Activated CD4-positive, alpha-beta T cell treated with anti-CD3 and anti-CD28 coated beads, Interleukin-2, amount 50 U/mL, for 24 hours (primary cell): ENCODE data around the gene SLC23A3.
"Not testable (repeated sequence)": the region's sequence is repeated elsewhere in the genome, so short reads cannot be mapped to it uniquely, and the experiment has no call there.

Source experiments
- DNase-seq, 2 donors: peaks; one replicate each; pipeline ENCODE4 v3.0.0-alpha.2; 2020; ENCODE audit warnings: low read depth in 1 of 2, low spot score in 1 of 2

Gene SLC23A3

DNA sequence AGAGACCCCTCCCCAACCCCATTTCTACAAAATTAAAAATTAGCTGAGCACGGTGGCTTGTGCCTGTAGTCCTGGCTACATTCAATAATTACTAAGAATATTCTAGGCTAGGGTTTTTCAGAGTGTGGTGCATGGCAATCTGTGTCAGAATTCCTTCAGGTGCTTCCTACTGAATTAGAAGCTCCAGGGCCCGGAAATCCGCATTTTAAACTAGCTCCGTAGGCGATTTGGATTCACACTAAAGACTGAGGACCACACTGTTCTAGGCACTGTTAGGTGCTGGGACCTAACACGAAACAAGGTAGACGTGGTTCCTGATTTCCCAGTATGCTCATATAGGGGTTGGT, 36.1 kb upstream of the SLC23A3 start:
- DNase-seq = no peak

DNA sequence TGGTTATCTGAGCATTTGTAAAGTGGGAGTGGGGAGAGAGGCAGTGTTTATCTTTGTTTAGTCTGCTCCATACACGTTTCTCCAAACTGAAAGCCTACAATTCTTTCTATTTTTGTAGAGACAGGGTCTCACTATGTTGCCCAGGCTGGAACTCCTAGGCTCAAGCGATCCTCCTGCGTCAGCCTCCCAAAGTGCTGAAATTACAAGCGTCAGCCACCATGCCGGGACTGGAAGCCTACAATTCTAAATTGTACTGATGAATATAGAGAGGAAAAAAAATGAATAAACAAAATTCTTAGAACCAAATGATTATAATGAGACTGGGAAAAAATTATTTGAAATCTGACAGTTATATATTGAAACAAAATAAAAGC, 35.3 kb upstream of the SLC23A3 start:
- no peak for DNase-seq

DNA sequence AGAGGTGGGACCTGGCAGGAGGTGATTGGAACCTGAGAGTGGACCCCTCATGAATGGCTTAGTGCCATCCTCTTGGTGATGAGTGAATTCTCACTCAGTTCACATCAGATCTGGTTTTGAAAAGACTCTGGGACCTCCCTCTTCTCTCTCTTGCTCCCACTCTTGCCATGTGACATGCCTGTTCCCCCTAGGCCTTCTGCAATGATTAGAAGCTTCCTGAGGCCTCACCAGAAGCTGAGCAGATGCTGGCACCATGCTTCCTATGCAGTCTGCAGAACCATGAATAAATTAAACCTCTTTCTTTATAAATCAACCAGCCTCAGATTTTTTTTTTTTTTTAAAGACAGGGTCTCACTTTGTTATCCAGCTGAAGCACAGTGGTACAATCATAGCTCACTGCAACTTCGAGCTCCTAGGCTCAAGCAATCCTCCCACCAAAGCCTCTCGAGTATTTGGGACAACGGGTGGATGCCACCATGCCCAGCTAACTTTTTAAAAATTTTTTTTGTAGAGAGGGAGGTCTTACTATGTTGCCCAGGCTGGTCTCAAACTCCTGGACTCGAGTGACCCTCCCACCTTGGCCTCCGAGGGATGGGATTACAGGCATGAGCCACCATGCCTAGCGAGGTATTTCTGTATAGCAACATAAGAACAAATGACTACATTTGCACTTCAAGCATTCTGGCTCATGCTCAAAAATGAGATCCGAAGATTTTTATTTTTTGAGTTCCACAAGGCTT, 34.8 kb upstream of the SLC23A3 start:
- no peak for DNase-seq

DNA sequence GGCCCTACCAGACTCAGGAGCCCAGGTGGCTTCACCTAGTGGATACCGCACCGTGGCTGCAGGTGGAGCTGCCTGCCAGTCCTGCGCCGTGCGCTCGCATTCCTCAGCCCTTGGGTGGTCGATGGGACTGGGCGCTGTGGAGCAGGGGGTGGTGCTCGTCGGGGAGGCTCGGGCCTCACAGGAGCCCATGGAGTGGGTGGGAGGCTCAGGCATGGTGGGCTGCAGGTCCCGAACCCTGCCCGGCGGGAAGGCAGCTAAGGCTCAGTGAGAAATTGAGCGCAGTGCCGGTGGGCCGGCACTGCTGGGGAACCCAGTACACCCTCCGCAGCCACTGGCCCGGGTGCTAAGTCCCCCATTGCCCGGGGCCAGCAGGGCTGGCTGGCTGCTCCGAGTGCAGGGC, 31.5 kb upstream of the SLC23A3 start:
- DNase-seq = not testable (repeated sequence)

DNA sequence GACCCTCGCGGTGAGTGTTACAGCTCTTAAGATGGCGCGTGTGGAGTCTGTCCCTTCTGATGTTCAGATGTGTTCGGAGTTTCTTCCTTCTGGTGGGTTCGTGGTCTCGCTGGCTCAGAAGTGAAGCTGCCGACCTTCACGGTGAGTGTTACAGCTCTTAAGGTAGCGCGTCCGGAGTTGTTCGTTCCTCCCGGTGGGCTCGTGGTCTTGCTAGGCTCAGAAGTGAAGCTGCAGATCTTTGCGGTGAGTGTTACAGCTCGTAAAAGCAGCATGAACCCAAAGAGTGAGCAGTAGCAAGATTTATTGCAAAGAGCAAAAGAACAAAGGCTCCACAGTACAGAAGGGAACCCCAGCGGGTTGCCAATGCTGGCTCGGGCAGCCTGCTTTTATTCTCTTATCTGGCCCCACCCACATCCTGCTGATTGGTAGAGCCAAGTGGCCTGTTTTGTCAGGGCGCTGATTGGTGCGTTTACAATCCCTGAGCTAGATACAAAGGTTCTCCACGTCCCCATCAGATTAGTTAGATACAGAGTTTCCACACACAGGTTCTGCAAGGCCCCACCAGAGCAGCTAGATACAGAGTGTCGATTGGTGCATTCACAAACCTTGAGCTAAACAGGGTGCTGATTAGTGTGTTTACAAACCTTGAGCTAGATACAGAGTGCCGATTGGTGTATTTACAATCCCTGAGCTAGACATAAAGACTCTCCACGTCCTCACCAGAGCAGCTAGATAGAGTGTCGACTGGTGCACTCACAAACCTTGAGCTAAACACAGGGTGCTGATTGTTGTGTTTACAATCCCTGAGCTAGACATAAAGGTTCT, 30.9 kb upstream of the SLC23A3 start:
- DNase-seq = not testable (repeated sequence)

DNA sequence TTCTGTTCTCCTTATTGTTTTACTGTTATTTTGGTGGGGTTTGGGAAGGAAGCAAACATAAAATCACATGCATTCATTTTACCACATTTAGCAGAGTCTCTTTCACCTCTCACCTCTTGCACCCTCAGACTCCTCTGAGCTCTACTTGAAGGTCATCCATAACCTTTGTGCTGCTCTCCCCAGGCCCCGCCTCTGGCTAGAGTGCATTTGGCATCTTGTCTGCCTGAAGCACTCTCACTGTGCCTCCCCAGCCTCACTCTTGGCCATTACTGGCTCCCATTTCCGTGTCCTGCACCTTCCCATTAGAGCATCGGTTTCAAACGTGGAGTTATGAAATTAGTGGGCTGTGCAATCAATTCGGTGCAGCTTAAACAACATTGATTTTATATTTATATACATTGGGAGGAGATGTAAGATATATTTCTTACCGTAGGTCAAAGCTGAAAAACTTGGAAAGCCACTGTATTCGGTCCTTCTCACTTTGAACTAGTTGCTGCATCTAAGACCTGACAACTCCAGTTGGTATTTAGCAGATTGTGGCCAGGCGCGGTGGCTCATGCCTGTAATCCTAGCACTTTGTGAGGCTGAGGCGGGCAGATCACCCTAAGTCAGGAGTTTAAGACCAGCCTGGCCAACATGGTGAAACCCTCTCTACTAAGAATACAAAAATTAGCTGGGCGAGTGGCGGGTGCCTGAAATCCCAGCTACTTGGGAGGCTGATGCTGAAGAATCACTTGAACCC, 29.8 kb upstream of the SLC23A3 start:
- DNase-seq = no peak

DNA sequence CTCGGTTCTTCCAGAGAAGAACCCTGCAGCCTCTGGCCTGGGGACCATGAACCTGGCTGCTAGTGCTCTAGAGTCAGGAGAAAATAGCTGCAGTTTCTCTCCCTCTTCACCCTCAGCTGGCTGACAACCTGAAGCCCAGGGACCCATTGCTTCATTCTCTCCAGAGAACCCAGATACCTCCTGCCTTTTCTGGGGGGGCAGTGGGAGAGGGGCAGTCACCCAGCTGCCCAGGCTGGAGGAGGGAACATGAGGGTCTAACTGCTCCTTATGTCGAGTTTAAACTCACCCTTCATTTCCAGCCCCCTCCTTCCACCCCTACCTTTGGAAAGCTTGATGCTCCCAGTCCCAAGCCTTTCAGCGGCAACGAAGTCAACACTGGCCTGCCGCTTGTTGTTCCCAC, 29.1 kb upstream of the SLC23A3 start:
- no peak for DNase-seq

DNA sequence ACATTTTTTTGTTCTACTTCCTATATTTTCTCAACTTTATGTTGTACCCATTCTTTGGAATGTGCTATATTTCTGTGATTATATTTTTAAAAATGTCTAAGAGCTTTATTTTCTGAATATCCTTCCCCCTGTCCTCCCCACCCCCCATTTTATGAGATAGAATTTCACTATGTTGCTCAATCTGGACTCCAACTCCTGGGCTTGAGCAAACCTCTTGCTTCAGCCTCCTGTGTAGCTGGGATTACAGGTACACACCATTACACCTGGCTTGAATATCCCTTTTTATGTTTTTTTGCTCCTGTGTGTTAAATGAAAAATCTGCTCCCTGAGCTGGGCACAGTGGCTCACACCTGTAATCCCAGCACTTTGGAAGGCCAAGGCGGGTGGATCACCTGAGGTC, 27.6 kb upstream of the SLC23A3 start:
- DNase-seq = no peak

DNA sequence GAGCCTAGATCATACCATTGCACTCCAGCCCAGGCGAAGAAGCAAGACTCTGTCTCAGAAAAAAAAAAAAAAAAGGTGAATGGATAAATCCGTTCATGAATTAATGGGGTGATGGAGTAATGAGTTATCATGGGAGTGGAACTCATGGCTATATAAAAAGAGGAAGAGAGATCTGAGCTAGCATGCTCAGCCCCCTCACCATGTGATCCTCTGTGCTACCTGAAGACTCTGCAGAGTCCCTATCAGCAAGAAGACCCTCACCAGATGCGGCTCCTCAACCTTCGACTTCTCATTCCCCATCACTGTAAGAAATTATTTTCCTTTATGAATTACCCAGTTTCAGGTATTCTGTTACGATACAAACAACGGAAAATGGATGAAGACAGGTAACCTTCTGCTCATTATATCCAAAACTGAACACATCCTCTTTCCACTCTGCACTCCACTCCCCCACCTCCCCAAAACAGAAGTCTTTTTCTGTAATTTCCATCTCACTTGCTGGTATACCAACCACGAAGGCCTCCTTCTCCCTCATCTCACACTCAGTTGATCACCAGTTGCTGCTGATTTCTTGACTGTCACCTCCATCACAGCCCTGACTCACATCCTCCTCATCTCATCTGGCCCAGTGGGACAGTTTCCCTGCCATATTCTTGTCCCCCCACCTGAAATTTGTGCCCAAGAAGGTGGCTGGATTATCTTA, 17.1 kb upstream of the SLC23A3 start:
- DNase-seq = no peak

DNA sequence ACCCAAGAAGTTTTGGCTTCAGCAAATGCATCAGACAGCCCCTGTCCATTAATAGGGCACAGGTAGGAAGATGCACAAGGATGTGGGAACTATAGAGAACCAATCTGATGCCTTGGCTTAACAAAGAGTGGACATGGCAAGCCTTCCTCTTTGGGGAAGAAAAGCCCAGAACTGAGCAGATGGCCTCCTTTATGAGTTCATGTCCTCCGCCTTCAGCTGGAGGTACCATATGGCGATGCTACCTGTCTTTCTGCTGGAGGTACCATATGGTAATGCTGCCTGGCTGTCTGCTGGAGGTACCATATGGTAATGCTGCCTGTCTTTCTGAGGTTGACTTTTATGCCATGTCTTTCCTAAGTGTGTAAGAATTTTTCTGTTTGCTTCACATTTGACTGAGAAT, 14.3 kb upstream of the SLC23A3 start:
- no peak for DNase-seq

DNA sequence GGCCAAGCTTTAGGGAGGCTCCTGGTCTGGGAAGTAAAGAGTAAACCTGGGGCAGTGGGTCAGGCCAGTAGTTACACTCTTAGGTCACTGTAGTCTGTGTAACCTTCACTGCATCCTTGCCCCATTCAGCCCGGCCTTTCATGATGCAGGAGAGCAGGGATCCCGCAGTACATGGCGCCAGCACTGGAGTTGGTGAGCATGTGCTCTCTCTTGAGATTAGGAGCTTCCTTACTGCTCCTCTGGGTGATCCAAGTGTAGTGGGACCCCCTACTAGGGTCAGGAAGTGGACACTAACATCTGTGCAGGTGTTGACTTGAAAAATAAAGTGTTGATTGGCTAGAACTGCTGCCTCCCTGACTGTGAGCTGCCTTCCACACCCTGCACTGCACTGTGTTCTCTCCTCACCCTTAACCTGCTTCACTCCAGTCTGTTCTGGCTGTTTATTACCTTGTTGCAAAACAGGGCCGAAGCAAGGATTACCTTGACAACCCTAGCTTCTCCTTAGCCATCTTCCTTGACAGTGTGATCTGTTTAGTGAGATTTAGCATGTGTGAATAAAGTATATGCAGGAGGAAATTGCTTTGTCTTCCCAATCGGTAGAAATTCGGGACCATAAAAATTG, 13.4 kb upstream of the SLC23A3 start:
- DNase-seq = no peak

DNA sequence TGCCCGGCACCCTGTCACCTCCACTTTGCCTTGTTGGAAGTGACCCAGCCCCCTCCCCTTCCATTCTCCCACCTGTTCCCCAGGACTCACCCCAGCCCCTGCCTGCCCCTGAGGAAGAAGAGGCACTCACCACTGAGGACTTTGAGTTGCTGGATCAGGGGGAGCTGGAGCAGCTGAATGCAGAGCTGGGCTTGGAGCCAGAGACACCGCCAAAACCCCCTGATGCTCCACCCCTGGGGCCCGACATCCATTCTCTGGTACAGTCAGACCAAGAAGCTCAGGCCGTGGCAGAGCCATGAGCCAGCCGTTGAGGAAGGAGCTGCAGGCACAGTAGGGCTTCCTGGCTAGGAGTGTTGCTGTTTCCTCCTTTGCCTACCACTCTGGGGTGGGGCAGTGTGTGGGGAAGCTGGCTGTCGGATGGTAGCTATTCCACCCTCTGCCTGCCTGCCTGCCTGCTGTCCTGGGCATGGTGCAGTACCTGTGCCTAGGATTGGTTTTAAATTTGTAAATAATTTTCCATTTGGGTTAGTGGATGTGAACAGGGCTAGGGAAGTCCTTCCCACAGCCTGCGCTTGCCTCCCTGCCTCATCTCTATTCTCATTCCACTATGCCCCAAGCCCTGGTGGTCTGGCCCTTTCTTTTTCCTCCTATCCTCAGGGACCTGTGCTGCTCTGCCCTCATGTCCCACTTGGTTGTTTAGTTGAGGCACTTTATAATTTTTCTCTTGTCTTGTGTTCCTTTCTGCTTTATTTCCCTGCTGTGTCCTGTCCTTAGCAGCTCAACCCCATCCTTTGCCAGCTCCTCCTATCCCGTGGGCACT, 12.7 kb upstream of the SLC23A3 start:
- DNase-seq = no peak

DNA sequence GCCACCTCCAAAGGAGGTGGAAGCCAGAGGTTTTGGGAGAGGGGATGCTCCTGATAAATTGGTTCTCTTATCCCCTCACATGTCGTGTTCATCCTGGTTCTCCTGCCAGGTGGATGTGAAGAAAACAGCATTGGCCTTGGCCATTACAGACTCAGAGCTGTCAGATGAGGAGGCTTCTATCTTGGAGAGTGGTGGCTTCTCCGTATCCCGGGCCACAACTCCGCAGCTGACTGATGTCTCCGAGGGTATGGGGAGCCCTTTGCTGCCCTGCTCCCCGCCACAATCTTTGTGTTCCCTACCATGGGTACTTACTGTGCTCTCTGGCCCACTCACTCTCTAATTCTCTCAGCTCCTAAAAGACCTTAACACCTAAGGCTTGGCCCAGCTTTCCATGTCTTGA, 11.7 kb upstream of the SLC23A3 start:
- DNase-seq = no peak

DNA sequence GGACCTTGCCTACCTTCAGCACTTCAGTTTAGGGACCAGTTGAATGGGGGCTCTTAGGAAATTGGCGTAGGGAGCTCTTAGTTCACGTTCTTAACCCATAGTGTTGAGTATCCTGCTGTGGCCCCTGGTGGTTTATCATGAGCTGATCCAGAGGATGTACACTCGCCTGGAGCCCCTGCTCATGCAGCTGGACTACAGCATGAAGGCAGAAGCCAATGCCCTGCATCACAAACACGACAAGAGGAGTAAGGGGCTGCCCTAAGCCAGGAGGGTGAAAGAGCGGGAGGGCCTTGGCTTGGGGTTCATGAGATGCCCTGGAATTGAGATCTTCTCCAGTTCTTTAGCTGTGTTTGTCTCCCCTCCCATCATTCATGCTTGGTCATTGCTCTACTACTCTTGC, 11.1 kb upstream of the SLC23A3 start:
- DNase-seq = no peak

DNA sequence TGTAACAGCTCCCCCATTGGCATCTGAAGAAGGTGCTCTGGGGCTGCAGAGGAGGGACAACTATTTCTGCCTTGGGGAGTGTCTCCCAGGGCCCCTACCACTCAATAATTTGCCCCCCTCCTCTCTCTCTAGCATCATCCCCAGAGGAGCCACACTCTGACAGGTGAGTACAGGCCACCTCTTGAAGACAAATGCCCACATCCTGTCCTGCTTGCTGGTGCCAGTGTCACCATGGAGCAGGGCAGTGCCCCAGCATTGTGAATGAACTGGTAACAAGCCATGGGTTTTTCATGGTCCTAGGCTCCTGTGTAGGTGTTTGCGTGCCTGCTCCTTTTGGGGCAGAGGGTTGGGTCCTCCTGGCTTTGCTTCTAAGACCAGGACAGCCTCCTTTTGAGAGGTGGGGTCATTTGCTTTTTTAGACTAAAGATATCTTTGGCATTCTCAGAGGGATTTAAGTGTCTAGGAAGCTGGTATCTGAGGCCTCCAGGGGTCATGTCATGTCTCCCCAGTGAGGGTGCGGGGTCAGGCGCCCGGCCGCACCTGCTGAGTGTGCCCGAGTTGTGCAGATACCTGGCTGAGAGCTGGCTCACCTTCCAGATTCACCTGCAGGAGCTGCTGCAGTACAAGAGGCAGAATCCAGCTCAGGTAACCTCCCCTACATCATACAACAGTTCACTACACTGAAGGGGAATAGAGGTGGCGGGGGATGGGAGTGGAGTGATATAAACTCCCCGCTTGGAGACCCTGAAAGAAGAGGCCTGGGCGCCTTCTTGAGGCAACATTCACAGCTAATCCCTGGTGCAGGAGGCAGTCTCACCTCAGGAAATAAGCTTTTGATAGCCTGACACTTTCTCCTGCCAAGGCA, 10.0 kb upstream of the SLC23A3 start:
- no peak for DNase-seq

DNA sequence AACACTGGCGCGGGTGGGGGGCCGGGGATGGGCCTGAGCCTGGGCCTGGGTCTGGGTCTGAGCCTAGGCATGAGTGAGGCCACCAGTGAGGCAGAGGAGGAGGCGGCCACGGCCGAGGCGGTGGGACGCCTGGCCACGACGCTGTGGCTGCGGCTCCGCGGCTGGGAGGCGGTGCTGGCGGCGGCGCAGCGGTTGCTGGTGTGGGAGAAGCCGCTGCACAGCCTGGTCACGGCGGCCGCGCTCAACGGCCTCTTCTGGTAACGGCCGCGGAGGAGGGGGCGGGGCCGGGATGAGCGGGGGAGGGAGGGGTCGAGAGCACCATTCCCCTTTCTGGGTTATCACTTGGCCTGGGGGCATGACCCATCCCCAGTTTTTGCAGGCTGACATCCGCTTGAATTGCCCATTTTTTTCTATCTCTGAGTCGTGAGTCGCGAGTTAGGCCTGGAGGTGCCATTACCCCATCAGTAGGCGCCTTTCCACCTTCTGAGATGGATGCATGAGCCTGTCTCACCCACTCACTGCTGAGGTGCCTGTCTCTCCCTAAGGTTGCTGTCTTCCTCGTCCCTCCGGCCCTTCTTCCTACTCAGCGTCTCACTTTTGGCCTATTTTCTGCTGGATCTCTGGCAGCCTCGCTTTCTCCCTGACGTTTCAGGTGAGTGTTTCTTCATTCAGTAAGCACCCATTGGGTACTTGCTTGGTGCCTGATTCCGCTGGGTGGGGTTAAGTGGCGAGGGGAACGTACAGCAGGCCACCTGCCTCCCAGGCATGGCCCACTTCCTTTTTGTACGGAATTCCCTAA, 8.7 kb upstream of the SLC23A3 start:
- DNase-seq = no peak

DNA sequence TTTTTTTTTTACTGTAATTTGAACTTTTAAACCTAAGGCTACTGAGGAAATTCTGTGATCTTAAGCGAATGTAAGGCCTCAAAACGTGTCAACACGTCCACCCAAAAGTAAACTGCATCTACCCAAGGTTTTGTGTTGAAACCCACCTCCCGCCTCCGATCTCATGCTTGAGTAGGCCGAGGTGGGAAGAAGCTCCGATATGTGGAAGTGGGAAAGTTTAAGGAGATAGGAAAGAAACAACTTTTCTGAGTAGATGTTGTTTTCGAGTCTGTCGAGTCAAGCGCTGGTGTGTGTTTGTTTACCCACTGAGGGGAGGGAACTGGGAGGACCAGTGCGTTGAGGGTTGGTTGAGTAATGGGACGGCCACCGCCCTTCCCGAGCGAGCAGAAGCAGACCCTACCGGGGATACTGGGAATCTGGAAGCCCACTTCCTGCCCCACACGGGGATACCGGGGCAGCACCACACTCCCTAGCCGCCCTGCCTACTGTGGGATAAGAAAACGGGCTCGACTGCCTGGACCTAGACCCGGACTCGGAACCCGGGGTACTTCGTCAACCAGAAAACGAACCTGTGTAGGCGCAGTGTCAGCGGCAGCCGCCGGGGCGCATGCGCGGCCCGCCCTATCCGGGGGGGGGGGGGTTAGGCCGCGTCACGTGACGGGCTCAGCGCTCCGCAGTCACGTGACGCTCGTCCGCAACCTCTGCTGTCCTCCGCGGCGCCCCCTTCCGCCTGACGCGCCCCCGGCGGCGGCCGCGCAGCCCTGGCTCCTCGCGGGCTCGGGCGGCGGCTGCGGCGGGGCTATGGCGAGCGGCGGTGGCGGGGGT, 7.9 kb upstream of the SLC23A3 start, which contains the start of gene RETREG2:
Gene RETREG2 (plus strand): TSS at position 724 of the 825 bp plus-strand sequence. CDS start 78 bp downstream, at position 802.
- peak; percentile 58 to 71 for DNase-seq
